AG04450 (cell line): ENCODE measurements around the gene SRRM3. TPM values are rescaled to one million over a fixed set of nuclear protein-coding genes. Genes with fewer than 3 reads are reported as not detected.
"Not testable (repeated sequence)": the region's sequence is repeated elsewhere in the genome, so short reads cannot be mapped to it uniquely, and the experiment has no call there.

Source experiments
- CTCF ChIA-PET: fragments of 300-600, 350-600 bp; formaldehyde crosslinking; extraction: SDS; loops from one replicate; lab custom pipeline; 2022; ENCODE audit warnings: antibody characterized with exemption, inconsistent platforms; lab: Charles Lee
- POLR2A ChIA-PET: fragments of 350-600 bp; formaldehyde crosslinking; extraction: SDS; loops from one replicate; lab custom pipeline; 2021; ENCODE audit warnings: antibody characterized with exemption, inconsistent platforms; lab: Yijun Ruan, JAX
- DNase-seq: peaks from one replicate; pipeline ENCODE4 v3.0.0-alpha.2; 2011; ENCODE audit warnings: low read depth, low spot score
- H3K27ac ChIP-seq: one replicate; pipeline ENCODE4 v1.5.1; 2012; ENCODE audit warnings: low read depth, low read length, control low read depth
- H3K27me3 ChIP-seq: one replicate; pipeline ENCODE4 v1.6.0; 2012; ENCODE audit warnings: low read length; ENCODE audit not compliant: control insufficient read depth, insufficient read depth
- H3K4me3 ChIP-seq: 2 replicates; pipeline ENCODE4 v1.5.1; 2011; ENCODE audit warnings: mild to moderate bottlenecking, low read depth, low read length, control low read depth
- H3K9me3 ChIP-seq: 2 replicates; pipeline ENCODE4 v1.5.1; 2012; ENCODE audit warnings: low read length; ENCODE audit not compliant: control insufficient read depth, insufficient read depth
- CTCF ChIP-seq: IDR thresholded peaks from 2 replicates; pipeline ENCODE4 v1.5.1; 2011; ENCODE audit warnings: low read depth, low read length, control low read depth, inconsistent platforms
- polyA plus RNA-seq: library from polyadenylated mRNA; depleted of rRNA; stranded (reverse); fragments of >200 nt; gene quantifications from 2 replicates; pipeline ENCODE4 v1.2.3, GENCODE V29; 2011

The SRRM3 gene
- polyA plus RNA-seq, 1 experiment = 1.5 TPM

GRCh38 chr7:76234282-76234584 lies 32.5 kb downstream of the SRRM3 start:
- CTCF ChIA-PET = interaction anchor here (1.7 kb wide), 1 partner anchor 56 kb away, joined by 4 read pairs; no protein-coding TSS in a partner anchor

GRCh38 chr7:76234931-76235441 lies 33.3 kb downstream of the SRRM3 start:
- Histone ChIP-seq H3K9me3 (no peaks in the 10 kb centered on the region; the same call in 1 of the 2 replicates), H3K4me3 (peak overlapping the region; percentile 37), H3K27ac (no peak overlapping the region), H3K27me3 (peaks cover 33% of the 10 kb centered on the region)
- peak; percentile 36 for DNase-seq
- no peak for TF ChIP-seq CTCF
- ChIA-PET POLR2A (interaction anchor here (0.6 to 0.7 kb wide), 3 partner anchors 29 to 686 kb away, joined by 3 read pairs; no protein-coding TSS in a partner anchor), CTCF (interaction anchor here (0.6 to 1.7 kb wide), 4 partner anchors 28 to 103 kb away, joined by 3 to 6 read pairs (median 4); no protein-coding TSS in a partner anchor)

More at GRCh38 chr7:76234282-76234584, 32.5 kb downstream of the SRRM3 start:
- no peak overlapping the region for H3K27ac ChIP-seq
- DNase-seq = no peak
- no peaks in the 10 kb centered on the region; the same call in 1 of the 2 replicates for H3K9me3 ChIP-seq
- H3K4me3 ChIP-seq = no peak overlapping the region
- TF ChIP-seq CTCF = no peak
- H3K27me3 ChIP-seq = peaks cover 35% of the 10 kb centered on the region
- POLR2A ChIA-PET = interaction anchor here (0.7 kb wide), 1 partner anchor 685 kb away, joined by 3 read pairs; no protein-coding TSS in a partner anchor

GRCh38 chr7:76236224-76236623 lies 34.5 kb downstream of the SRRM3 start:
- DNase-seq = no peak
- no peak for TF ChIP-seq CTCF
- ChIA-PET CTCF (no interaction called here), POLR2A (interaction anchor here (1.1 kb wide), 1 partner anchor 26 kb away, joined by 4 read pairs; no protein-coding TSS in a partner anchor)
- Histone ChIP-seq H3K9me3 (no peaks in the 10 kb centered on the region; the same call in 1 of the 2 replicates), H3K27me3 (peaks cover 31% of the 10 kb centered on the region), H3K27ac (no peak overlapping the region), H3K4me3 (no peak overlapping the region)

- H3K4me3 ChIP-seq = no peak overlapping the region
- DNase-seq = no peak
- H3K27me3 ChIP-seq = peaks cover 20% of the 10 kb centered on the region
- POLR2A ChIA-PET = no interaction called here
- H3K27ac ChIP-seq = no peak overlapping the region
- CTCF ChIA-PET = no interaction called here
- no peaks in the 10 kb centered on the region; the same call in 1 of the 2 replicates for H3K9me3 ChIP-seq
- no peak for TF ChIP-seq CTCF
Measured at GRCh38 chr7:76238326-76238725, 36.6 kb downstream of the SRRM3 start.

- H3K4me3 ChIP-seq = no peak overlapping the region
- ChIA-PET CTCF (interaction anchor here (1.1 kb wide), 1 partner anchor 17 kb away, joined by 3 read pairs; no protein-coding TSS in a partner anchor), POLR2A (no interaction called here)
- no peak for DNase-seq
- TF ChIP-seq CTCF = no peak
- H3K27me3 ChIP-seq = peaks cover 17% of the 10 kb centered on the region
- H3K9me3 ChIP-seq = no peaks in the 10 kb centered on the region
- no peak overlapping the region for H3K27ac ChIP-seq
Measured at GRCh38 chr7:76241141-76241540, 39.4 kb downstream of the SRRM3 start.

GRCh38 chr7:76242517-76243063 lies 40.9 kb downstream of the SRRM3 start:
- peaks cover 16% of the 10 kb centered on the region for H3K27me3 ChIP-seq
- DNase-seq, H3K9me3 ChIP-seq, H3K27ac ChIP-seq, CTCF ChIA-PET, POLR2A ChIA-PET, H3K4me3 ChIP-seq: not testable (repeated sequence)
